D721Med (cell line): Measurements from ENCODE around the gene CFAP97.
A peak's percentile ranks its signal among the peaks of the same experiment; 100 is the strongest.
"Not testable (repeated sequence)": the region's sequence is repeated elsewhere in the genome, so short reads cannot be mapped to it uniquely, and the experiment has no call there.

Experiments used
- DNase-seq: peaks from one replicate; pipeline ENCODE4 v3.0.0; 2011; ENCODE audit warnings: low spot score; ENCODE audit not compliant: insufficient read length
- FAIRE-seq: peaks from 2 replicates; lab custom pipeline; 2011; peaks lifted over from hg19 to GRCh38; lab: Jason Lieb, UNC
- CTCF ChIP-seq: IDR thresholded peaks from 2 replicates; pipeline ENCODE4 v1.5.1; 2012; ENCODE audit warnings: mild to moderate bottlenecking, control low read depth; ENCODE audit not compliant: insufficient read depth; ENCODE audit errors: missing control alignments

The CFAP97 gene

GRCh38 chr4:185212581-185212980 lies 8.8 kb upstream of the CFAP97 start:
- no peak for TF ChIP-seq CTCF
- DNase-seq (no peak), FAIRE-seq (no peak)

GRCh38 chr4:185211641-185212040 lies 7.8 kb upstream of the CFAP97 start:
- DNase-seq = no peak
- no peak for TF ChIP-seq CTCF
- FAIRE-seq = no peak

- DNase-seq (no peak), FAIRE-seq (no peak)
- TF ChIP-seq CTCF = no peak
Observed at GRCh38 chr4:185211035-185211434, 7.2 kb upstream of the CFAP97 start.

GRCh38 chr4:185210102-185210981 lies 6.5 kb upstream of the CFAP97 start:
- no peak for TF ChIP-seq CTCF

GRCh38 chr4:185209852-185210101 lies 6.0 kb upstream of the CFAP97 start:
- DNase-seq, FAIRE-seq: not testable (repeated sequence)

More at GRCh38 chr4:185210102-185210981, 6.5 kb upstream of the CFAP97 start:
- FAIRE-seq (no peak), DNase-seq (no peak)

- peak; percentile 53 for DNase-seq
- TF ChIP-seq CTCF = peak; percentile 15
- FAIRE-seq = no peak
Observed at GRCh38 chr4:185209031-185209851, 5.4 kb upstream of the CFAP97 start, which contains the start of gene SNX25. SNX25 (plus strand) TSS chr4:185209598; CDS start chr4:185209827, 229 bp downstream.

GRCh38 chr4:185207466-185207865 lies 3.7 kb upstream of the CFAP97 start:
- no peak for TF ChIP-seq CTCF
- DNase-seq (no peak), FAIRE-seq (no peak)
